Hematopoietic multipotent progenitor cell (in vitro differentiated cells): ENCODE measurements around the gene PATE3. TPM values are rescaled to one million over a fixed set of nuclear protein-coding genes. Genes with fewer than 3 reads are reported as not detected.

ENCODE experiments used
- DNase-seq, 3 donors: peaks; one replicate each; pipeline ENCODE4 v3.0.0-alpha.2; 2011 to 2015; ENCODE audit warnings: low read depth in 2 of 3, low spot score in 2 of 3
- total RNA-seq: library from RNA; depleted of rRNA; stranded (reverse); fragments of >200 nt; gene quantifications from one replicate; pipeline ENCODE4 v1.2.3, GENCODE V29; 2012

The PATE3 gene
- total RNA-seq, 1 donor = not detected

DNA sequence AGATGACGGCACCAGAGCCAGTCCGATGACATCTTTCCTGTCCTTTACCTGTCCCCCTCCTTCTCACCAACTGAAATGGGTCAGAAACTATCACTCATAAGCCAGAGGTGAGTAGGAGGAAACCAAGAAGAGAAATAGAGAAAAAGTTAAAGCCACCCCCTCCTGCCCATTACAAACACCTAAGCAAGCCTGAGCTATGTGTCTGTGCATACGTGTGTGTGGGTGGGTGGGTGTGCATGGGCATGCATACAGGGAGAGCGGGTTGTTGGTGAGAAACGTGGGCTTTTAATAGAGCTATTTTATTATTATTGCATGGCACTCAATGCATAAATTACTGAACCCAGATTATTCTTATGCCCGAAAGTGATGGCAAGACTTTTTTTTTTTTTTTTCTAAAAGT lies 47.8 kb downstream of the PATE3 start:
- no peak for DNase-seq

Other genes starting within 250 kb of the PATE3 start
- 38.5 TPM for gene EI24, start 218.7 kb upstream of the PATE3 start, total RNA-seq
- gene STT3A, start 195.3 kb upstream of the PATE3 start, total RNA-seq = 125 TPM
- 9.4 TPM for gene CHEK1, start 163.0 kb upstream of the PATE3 start, total RNA-seq
- gene ACRV1, start 107.3 kb upstream of the PATE3 start, total RNA-seq = not detected
- gene PATE1, start 41.8 kb upstream of the PATE3 start, total RNA-seq = not detected
- not detected for gene PATE2, start 9.3 kb upstream of the PATE3 start, total RNA-seq
- not detected for gene PATE4, start 45.2 kb downstream of the PATE3 start, total RNA-seq
- gene HYLS1, start 99.5 kb downstream of the PATE3 start, total RNA-seq = 1.1 TPM
- 5.1 TPM for gene PUS3, start 115.1 kb downstream of the PATE3 start, total RNA-seq
- gene DDX25, start 116.4 kb downstream of the PATE3 start, total RNA-seq = 0.54 TPM
- not detected for gene VSIG10L2, start 157.9 kb downstream of the PATE3 start, total RNA-seq